Islet of Langerhans (tissue), 1 donor: ENCODE results near the gene MT1B.
"Not testable (repeated sequence)": the region's sequence is repeated elsewhere in the genome, so short reads cannot be mapped to it uniquely, and the experiment has no call there.

Experiments
- FAIRE-seq: peaks from one replicate; lab custom pipeline; 2011; peaks lifted over from hg19 to GRCh38; lab: Jason Lieb, UNC

MT1B gene

DNA sequence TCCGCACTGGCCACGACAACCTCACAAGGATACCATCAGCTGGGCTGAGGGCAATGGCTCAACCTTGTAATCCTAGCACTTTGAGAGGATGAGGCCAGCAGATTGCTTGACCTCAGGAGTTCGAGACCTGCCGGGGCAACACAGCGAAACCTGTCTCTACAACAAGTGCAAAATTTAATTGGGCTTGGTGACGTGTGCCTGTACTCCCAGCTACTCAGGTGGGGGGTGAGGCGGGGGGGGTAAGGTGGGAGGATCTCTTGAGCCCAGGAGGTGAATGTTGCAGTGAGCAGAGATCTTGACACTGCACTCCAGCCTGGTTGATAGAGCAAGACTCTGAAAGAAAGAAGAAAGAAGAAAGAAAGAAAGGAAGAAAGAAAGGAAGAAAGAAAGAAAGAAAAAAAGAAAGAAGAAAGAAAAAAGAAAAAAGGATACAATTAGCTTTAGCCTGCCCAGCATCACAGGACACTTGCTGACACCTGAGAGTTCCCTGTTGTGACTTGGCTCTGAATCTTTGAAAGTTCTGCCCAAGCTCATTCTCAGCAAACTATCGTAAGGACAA, 31.3 kb upstream of the MT1B start:
- no peak for FAIRE-seq

DNA sequence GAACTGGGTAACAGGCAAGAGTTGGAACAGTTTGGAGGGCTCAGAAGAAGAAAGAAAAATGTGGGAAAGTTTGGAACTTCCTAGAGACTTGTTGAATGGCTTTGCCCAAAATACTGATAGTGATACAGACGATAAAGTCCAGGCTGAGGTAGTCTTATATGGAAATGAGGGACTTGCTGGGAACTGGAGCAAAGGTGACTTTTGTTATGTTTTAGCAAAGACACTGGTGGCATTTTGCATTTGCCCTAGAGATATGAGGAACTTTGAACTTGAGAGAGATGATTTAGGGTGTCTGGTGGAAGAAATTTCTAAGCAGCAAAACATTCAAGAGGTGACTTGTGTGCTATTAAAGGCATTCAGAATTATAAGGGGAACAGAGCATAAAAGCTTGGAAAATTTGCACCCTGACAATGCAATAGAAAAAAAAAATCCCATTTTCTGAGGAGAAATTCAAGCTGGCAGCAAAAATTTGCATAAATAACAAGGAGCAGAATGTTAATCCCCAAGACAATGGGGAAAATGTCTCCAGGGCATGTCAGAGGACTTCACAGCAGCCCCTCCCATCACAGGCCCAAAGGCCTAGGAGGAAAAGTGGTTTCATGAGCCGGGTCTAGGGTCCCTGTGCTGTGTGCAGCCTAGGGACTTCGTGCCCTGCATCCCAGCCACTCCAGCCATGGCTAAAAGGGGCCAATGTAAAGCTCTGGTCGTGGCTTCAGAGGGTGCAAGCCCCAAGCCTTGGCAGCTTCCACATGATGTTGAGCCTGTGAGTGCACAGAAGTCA, 29.8 kb upstream of the MT1B start:
- FAIRE-seq: not testable (repeated sequence)

- not testable (repeated sequence) for FAIRE-seq
Measured at GRCh38 chr16:56623184-56623583, 28.5 kb upstream of the MT1B start.

DNA sequence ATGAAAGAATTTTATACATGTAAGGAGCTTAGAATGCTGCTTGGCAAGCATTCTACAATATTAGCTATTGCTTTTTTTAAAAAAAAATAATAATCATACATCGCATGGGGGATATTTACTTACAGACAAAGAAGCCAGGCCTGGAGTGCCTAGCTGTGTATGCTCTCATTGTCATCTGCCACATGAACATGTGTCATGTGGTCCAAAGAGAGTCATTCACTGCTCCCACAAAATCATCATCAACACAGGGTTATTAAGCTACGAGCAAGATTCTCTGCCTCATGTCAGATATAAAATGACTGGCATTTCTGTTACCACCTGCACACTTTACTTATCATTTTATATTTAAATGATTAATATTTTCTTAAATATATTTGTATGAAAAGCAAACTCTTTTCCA, 28.0 kb upstream of the MT1B start:
- FAIRE-seq: no peak

GRCh38 chr16:56625140-56625942, 26.3 kb upstream of the MT1B start, which contains the start of gene MT1E:
TSS of gene MT1E (plus strand) at chr16:56625781. CDS start at chr16:56625852, 71 bp downstream.
- FAIRE-seq: no peak

GRCh38 chr16:56625943-56626654, 25.6 kb upstream of the MT1B start:
- FAIRE-seq: no peak

DNA sequence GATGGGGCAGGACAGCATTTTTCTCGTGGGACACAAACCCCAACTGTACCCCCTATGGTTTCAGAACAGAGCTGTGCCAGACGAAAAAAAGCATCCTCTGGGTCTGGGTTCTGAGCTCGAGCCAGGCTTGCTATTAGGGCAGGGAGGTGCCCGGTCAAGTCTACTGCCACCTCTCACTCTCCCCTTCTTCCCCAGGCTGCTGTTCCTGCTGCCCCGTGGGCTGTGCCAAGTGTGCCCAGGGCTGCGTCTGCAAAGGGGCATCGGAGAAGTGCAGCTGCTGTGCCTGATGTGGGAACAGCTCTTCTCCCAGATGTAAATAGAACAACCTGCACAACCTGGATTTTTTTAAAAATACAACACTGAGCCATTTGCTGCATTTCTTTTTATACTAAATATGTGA, 25.0 kb upstream of the MT1B start:
- no peak for FAIRE-seq

- FAIRE-seq: no peak
Measured at GRCh38 chr16:56628486-56629350, 23.0 kb upstream of the MT1B start.

GRCh38 chr16:56629531-56629930, 22.2 kb upstream of the MT1B start:
- no peak for FAIRE-seq

DNA sequence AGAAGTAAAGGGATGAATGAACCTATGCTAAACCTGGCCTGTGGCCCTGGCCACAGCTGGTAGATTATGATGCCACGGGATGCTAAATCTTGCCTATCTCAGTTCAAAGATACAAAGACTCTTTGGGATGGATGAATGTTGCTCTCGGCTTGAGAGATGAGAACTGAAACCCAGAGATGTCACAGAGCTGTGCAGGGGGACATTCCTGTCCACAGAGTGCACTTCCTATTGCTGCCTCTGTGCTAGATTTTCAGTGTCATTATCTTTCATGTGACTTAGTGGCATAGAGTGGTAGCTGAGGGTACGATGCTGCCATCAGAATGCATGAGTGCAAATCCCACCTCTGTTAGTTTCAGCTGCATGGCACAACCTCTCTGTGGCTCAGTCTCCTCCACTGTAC, 21.6 kb upstream of the MT1B start:
- no peak for FAIRE-seq

DNA sequence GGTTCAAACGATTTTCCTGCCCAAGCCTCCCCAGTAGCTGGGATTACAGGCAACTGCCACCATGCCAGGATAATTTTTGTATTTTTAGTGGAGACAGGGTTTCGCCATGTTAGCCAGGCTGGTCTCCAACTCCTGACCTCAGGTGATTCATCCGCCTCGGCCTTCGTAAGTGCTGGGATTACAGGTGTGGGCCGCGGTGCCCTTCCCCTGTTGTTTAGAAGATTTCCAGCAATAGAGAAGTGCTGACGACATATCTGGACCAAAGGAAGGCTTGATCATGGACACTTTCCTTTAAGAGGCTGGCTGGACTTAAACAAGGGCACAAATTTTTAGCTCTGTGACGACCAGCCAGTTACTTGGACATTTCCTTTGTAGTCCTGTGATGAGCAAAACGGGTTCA, 20.5 kb upstream of the MT1B start:
- FAIRE-seq: no peak

GRCh38 chr16:56631832-56632155, 19.9 kb upstream of the MT1B start:
- no peak for FAIRE-seq

- no peak for FAIRE-seq
Measured at GRCh38 chr16:56632156-56632847, 19.4 kb upstream of the MT1B start, which contains the start of gene MT1M. TSS of gene MT1M (plus strand) at chr16:56632659. CDS start at chr16:56632732, 73 bp downstream.

DNA sequence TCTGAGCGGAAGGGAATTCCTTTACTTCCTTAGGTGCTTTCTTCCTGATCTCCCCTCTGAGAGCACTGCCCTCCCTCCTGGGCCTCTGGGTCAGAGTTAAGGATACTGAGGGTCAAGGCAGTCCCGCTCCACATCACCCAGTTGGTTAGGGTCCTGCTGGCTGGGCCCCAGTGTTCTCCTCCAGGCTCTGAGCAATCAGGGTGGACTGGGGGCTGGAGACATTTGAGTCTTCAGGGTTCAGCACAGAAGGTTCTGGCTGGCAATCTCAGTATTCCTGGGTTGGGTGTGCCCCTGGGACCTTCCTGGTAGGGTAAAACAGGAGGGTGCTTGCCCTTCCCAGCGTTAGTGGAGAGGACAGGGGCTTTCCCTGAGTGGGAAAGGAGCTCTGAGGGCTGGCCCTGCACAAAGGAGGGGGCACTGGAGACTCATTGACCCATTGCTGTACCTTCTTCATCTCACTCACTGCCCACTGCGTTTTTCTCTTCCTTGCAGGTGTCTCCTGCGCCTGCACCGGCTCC, 18.8 kb upstream of the MT1B start:
- FAIRE-seq: no peak

DNA sequence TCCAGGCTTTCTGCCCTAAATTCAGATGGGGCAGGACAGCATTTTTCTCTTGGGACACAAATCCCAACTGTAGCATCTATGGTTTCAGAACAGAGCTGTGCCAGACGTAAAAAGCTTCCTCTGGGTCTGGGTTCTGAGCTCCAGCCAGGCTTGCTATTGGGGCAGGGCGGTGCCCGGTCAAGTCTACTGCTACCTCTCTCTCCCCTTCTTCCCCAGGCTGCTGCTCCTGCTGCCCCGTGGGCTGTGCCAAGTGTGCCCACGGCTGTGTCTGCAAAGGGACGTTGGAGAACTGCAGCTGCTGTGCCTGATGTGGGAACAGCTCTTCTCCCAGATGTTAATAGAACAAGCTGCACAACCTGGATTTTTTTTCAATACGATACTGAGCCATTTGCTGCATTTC, 18.2 kb upstream of the MT1B start:
- no peak for FAIRE-seq

DNA sequence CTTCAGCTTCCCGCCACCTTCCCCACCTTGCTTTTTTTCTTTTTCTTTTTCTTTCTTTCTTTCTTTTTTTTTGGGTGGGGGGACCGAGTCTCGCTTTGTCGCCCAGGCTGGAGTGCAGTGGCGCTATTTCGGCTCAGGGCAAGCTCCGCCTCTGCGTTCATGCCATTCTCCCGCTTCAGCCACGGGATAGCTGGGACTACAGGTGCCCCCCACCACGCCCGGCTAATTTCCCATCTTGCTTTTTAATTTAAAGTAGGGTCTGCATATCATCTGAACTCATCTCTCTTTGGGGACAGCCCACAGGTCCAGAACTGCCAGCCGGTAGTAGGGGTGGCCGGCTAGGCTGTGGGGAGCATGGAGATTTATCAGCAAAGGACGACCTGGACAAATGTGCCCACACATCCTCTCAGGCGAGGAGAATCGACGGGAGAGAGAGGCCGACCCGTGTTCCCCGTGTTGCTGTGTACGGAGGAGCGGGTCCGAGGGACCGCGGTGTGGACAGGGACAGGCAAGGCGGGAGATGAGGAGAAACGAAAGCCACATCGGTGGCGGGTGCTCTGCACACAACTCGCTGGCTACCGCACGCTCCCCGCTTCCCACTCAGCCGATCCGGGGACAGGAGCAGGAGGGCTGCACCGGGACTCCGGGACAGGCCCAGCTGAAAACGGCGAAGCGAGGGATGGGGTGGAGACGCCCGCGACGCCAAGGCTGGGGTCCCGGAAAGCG, 16.8 kb upstream of the MT1B start:
- FAIRE-seq: no peak

DNA sequence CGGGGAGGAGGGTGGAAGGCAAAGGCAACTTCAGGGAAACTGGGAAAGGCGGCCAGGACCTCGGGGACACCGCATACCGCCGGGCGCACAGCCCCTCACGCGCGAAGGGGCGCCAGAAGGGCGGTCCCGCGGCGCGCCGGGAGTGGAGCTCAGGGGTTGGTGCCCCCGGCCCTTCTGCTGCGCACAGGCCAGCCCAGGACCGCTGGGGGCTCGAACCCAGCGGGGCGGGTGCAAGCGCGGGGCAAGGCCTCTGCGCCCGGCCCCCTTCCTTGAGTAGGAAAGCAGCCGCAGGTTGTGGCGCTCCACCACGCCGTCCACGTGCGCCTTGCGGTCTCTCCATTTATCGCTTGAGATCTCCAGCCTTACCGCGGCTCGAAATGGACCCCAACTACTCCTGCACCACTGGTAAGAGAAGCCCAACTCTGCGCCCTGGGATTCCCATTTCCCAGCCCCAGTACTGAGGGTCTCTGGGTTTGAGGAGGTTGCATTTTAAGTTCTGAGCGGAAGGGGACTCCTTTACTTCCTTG, 16.2 kb upstream of the MT1B start:
- FAIRE-seq: no peak

- FAIRE-seq: no peak
Measured at GRCh38 chr16:56636616-56637413, 14.9 kb upstream of the MT1B start.
